RPMI7951 (cell line): Measurements from ENCODE around the gene MIPOL1. TPM values are rescaled to one million over a fixed set of nuclear protein-coding genes. Genes with fewer than 3 reads are reported as not detected.
"Not testable (repeated sequence)": the region's sequence is repeated elsewhere in the genome, so short reads cannot be mapped to it uniquely, and the experiment has no call there.

Source experiments
- DNase-seq: peaks from one replicate; pipeline ENCODE4 v3.0.0-alpha.2; 2012; ENCODE audit warnings: low read depth
- total RNA-seq: library from RNA; depleted of rRNA; stranded (reverse); fragments of >200 nt; shearing (Covaris generic); gene quantifications from 2 replicates; pipeline ENCODE4 v1.2.3, GENCODE V29; 2014

The MIPOL1 gene
- total RNA-seq, 1 experiment from 2014 or later, result 5.4 TPM

DNA sequence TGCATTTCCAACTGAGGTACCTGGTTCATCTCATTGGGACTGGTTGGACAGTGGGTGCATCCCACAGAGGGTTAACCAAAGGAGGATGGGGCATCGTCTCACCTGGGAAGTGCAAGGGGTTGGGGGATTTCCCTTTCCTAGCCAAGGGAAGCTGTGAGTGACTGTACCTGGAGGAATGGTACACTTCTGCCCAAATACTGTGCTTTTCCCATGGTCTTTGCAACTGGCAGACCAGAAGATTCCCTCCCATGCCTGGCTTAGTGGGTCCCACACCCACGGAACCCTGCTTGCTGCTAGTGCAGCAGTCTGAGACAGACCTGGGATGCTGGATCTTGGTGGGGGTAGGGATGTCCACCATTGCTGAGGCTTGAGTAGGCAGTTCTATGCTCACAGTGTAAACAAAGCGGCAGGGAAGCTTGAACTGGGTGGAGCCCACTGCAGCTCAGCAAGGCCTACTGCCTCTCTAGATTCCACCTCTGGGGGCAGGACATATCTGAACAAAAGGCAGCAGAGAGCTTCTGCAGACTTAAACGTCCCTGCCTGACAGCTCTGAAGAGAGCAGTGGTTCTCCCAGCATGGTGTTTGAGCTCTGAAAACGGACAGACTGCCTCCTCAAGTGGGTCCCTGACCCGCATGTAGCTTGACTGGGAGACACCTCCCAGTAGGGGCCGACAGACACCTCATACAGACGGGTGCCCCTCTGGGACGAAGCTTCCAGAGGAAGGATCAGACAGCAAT lies 9.7 kb upstream of the MIPOL1 start:
- not testable (repeated sequence) for DNase-seq

DNA sequence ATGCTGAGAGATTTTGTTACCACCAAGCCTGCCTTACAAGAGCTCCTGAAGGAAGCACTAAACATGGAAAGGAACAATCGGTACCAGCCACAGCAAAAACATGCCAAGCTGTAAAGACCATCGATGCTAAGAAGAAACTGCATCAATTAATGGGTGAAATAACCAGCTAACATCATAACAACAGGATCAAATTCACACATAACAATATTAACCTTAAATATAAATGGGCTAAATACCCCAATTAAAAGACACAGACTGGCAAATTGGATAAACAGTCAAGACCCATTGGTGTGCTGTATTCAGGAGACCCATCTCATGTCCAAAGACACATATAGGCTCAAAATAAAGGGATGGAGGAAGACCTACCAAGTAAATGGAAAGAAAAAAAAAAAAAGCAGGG lies 8.0 kb upstream of the MIPOL1 start:
- DNase-seq, result not testable (repeated sequence)

DNA sequence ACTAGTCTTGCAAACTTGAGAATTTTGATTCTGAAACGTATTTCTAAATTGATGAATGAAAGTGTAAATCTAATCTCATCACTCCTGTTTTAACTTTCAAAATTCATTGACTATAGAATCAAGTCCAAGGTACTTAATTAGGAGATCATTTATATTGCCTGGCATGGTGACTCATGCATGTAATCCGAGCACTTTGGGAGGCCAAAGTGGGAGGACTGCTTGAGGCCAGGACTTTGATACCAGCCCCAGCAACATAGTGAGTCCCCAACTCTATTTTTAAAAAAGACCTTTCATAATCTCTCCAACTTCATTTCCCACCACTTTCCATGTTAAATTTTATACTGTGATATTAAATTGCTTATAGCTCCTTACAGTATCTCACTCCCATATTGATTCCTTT lies 3.0 kb upstream of the MIPOL1 start:
- no peak for DNase-seq

DNA sequence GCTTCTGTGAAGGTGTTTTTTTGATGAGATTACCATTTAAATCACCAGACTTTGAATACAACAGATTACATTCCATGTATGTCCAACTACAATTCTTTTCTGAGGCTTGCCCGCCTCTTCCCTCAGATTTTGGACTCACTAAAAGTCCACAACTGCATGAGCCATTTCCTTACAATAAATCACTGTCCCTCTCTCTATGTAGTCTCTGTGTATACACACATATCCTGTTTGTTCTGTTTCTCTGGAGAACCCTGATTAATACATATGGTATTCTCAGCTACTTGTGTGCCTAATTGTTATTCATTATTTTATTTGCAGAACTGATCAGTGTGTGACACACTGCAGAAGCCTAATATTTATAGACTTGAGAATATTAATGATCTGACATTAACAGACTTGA lies 2.4 kb upstream of the MIPOL1 start:
- DNase-seq, result peak; percentile 7

DNA sequence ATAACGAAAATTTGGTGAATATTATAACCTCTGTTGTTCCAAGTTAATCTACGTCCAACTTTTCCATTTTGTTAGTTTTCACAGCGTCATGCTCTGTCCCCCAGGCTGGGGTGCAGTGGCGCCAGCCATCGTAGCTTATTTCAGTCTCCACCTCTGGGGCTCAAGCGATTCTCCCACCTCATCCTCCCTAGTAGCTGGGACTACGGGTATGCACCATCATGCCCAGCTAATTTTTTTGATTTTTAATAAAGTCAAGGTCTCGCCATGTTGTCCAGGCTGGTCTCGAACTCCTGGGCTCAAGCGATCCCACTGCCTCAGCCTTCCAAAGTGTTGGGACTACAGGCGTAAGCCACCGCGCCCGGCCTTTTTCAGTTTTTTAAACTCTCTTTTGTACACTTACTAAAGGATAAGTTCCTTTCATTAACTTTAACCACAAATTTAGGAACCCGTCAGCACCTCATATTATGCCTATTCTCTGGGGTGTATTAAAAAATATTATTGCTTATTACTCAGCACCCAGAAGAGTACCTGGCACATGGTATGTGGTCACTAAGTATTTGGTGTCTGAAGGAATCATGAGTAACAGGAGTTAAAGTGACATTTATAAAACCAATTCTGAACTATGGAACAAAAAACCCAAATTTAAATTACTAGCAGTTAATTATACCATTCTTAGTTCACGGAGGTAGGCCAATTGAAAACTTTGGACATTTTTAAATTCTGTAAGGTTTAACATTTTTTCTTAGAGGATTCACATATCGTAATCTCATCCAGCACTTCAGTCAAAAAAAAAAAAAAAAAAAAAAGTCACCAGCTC lies 925 bp upstream of the MIPOL1 start:
- no peak for DNase-seq

DNA sequence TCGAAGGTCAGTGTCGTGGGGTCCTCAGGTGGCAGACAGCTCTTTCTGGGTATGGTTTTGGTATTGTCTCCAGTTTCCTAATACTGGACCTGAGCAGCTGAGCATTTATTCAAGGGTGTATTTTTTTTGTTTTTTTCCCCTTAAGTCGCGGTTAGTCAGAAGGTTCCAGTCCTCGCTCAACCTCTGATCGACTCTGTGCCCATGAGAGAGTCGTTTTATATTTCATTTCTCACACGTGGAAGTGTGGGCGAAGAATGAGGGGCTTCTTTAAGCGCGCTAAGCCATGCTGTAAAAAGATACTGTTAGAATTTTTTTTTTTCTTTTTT lies 499 bp downstream of the MIPOL1 start:
- no peak for DNase-seq

DNA sequence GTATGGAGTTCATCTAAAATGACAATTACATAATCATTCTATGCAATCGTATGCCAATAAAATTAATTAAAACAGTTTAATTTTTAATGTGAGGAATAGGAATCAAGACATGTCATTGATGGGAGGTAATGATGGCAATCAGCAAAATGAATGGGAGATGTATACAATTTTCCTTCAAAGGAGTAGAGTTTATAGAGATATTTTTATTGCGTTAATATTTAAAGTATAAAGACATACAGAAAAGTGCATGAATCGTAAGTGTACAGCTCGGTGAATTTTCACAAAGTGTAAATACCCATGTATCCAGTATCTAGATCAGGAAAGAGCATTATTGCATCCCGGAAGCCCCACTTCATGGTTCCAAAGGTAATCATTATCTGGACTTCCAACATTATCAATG lies 1.2 kb downstream of the MIPOL1 start:
- DNase-seq, result no peak

DNA sequence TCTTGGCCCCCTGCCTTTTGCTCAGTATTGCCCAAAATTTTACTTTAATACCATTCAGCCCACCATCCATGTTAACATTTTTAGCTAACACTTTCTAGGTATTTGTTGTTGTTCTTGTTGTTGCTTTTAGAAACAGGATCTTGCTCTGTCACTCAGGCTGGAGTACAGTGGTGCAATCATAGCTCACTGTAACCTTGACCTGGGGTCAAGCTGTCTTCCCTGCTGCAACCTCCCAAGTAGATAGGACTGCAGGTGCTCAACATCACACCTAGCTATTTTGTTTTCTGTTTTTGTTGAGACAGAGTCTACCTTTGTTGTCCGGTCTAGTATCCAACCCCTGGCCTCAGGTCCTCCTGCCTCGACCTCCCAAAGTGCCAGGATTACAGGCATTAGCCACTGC lies 4.0 kb downstream of the MIPOL1 start:
- no peak for DNase-seq

DNA sequence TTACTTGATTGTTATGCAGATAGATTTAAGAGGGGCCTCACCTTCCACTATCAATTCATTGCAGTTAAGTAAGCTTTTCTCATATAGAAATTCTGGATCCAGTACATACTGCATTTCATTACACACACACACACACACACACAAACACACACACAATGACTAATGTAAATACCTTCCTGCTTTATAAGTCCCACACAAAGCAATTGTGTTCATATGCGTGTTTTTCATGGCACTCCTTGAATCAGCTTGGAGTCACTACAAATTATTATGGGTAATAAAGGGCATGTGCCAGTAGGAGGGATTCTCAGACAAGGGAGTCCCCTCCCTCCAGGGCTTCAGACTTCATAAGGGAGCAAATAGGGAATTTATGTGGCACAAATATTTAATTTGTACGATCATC lies 4.5 kb downstream of the MIPOL1 start:
- peak; percentile 5 for DNase-seq

DNA sequence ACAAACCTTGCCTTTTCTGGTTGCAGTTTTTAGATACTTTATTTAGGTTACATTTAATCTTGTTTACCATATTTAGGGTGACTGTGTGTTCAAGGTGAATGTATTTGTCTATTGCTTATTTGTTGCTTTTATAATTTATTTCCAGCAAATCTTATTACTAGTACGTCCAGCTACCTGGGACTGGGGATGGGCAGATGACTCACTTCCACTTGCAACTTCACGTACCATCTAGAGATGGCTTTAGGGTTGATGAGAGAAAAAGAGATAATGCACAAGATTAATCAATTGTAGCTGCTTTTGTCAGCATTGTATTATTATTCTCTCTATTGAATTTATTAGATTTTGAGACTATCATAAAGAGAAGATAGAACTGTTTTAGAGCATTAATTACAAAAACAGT lies 5.1 kb downstream of the MIPOL1 start:
- no peak for DNase-seq

DNA sequence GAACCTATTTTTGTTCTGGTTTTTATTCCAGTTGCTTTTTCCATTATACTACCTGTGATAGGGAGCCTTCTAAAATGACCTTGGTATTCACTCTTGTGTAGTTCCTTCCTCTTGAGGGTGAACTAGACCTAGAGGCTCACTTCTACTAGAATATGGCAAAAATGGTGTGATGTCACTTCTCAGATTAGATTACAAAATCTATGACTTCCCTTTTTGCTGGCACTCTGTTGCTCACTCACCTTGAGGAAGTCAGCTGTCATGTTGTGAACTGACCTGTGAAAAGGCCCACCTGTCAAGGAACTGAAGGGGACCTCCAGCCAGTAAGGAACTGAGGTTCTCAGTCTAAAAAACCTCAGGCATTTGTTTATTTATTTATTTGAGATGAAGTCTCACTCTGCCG lies 5.7 kb downstream of the MIPOL1 start:
- no peak for DNase-seq

DNA sequence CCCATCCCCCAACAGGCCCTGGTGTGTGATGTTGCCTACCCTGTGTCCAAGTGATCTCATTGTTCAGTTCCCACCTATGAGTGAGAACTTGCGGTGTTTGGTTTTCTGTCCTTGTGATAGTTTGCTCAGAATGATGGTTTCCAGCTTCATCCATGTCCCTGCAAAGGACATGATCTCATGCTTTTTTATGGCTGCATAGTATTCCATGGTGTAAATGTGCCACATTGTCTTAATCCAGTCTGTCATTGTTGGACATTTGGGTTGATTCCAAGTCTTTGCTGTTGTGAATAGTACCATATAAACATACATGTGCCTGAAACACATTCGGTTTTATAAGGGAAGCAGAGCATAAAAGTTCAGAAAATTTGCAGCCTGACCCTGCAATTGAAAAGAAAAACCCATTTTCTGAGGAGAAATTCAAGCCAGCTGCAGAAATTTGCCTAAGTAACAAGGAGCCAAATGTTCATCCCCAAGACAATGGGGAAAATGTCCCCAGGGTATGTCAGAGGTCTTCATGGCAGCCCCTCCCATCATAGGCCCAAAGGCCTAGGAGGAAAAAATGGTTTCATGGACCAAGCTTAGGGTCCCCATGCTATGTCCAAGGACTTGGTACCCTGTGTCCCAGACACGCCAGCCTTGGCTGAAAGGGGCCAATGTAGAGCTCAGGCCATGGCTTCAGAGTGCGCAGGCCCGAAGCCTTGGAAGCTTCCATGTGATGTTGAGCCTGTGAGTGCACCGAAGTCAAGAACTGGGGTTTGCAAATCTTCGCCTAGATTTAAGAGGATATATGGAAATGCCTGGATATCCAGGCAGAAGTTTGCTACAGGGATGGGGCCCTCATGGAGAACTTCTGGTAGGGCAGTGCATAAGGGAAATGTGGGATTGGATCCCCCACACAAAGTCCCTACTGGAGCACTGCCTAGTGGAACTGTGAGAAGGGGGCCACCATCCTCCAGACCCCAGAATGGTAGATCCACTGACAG lies 8.2 kb downstream of the MIPOL1 start:
- not testable (repeated sequence) for DNase-seq

DNA sequence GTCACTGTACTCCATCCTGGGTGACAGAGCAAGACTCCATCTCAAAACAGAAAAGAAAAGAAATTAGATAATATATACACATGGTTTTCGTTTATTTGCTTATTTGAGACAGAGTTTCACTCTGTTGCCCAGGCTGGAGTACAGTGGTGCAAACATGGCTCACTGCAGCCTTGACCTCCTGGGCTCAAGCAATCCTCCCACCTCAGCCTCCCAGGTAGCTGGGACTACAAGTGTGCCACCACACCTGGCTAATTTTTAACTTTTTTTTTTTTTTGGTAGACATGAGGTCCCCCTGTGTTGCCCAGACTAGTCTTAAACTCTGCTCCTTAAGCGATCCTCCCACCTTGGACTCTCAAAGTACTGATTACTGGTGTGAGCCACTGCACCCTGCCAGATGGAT lies 11.9 kb downstream of the MIPOL1 start:
- not testable (repeated sequence) for DNase-seq

DNA sequence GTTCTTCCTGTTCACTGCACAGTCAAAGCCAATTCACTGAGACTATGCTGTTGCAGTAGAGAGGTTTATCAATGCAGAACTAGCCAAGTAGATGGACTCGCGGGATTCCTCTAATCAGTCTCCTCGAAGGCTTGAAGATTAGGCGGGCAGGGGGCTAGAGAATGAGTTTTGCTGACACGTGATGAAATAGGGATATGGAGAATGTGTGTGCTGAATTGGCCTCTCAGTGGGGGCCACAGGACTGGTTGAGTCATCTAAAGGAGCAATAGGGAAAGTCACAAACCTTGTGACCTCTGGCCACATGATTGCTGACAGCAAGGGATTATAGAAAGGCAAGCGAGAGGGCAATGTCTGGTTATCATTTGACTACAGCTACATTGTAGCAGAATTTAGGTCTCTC lies 12.7 kb downstream of the MIPOL1 start:
- DNase-seq, result no peak

DNA sequence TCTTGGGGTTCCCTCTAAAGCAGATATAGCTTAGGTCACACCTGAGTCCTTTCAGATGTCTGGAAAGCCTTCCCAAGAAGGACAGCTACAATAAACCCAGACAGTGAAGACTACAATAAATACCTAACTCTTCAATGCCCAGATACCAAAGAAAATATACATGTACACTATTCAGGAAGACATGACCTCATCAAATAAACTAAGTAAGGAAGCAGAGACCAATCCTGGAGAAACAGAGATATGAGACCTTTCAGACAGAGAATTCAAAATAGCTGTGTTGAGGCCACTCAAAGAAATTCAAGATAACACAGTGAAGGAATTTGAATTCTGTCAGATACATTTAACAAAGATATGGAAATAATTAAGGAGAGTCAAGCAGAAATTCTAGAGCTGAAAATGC lies 15.3 kb downstream of the MIPOL1 start:
- no peak for DNase-seq

DNA sequence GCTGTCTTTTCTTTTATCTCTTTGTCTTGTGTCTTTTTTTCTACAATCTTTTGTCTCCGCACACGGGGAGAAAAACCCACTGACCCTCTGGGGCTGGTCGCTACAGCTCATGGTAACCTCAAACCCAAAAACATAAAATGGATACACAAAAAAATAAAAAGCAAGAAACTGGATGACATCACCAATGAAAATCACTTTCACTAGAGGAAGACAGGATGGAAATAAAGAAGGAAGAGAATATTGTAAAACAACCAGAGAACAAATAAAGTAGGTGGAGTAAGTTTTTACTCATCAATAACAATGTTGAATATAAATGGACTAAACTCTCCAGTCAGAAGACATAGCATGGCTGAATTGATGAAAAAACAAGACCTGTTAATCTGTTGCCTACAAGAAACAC lies 17.6 kb downstream of the MIPOL1 start:
- no peak for DNase-seq

DNA sequence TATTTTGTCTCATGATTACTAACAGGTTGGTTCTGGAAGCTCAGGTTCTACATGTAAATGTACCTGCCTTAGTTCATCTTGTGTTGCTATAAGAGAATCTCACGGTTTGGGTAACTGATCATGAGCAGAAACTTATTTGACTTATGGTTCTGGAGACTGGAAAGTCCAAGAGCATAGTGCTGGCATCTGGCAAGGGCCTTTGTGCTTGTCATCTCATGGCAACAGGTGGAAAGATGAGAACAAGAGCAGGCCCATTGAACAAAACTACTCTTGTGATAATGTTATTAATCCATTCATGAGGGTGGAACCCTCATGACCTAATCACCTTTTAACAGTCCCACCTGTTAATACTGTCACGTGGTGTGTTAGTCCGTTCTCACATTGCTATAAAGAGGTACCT lies 23.3 kb downstream of the MIPOL1 start:
- no peak for DNase-seq

DNA sequence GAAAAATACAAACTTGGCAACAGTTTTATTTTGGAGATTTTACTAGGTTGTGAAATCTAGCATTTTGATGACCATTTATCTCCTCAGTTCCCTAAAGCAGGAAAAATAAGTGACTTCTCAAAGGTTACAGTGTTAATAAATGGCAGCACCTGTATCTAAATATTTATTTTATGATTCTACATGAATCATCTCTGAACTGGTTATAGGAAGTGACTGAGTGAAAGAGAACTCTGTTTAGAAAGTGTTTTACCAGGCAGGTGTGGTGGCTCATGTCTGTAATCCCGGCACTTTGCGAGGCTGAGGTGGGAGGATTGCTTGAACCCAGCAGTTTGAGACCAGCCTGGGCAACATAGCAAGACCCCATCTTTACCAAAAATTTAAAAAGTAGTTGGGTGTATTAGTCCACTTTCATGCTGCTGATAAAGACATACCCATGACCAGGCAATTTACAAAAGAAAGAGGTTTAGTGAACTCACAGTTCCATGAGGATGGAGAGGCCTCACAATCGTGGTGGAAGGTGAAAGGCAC lies 26.3 kb downstream of the MIPOL1 start:
- DNase-seq, result no peak

DNA sequence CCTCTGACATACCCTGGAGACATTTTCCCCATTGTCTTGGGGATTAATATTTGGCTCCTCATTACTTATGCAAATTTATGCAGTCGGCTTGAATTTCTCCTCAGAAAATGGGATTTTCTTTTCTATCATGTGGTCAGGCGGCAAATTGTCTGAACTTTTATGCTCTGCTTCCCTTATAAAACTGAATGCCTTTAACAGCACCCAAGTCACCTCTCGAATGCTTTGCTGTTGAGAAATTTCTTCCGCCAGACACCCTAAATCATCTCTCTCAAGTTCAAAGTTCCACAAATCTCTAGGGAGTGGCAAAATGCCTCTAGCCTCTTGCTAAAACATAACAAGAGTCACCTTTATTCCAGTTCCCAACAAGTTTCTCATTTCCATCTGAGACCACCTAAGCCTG lies 27.9 kb downstream of the MIPOL1 start:
- not testable (repeated sequence) for DNase-seq

DNA sequence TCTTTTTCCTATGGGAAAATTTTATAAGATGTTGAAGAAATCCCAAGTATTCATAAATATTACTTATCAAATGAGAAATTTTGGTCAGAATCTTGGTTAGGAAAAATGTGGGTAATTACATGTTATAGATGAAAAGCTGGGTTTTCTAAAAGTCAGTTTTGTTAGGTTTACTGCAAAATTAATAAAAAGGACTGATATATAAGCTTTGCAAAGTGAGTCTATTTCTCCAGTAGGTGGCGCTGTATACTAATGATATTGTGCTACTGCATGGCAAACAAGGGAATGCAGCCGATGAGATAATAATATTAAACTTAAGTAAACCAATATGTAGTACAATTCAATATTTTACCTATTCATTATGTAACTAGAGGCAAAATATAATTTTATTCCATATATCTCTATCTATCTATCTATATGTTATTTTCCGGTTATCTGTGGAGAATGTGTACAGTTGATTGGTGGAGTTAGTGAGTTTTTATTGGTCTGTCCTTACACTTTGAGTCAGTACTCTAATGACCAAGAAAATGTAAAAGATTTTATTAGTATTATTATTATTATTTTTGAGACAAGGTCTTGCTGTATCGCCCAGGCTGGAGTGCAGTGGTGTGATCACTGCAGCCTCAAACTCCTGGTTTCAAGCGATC lies 32.9 kb downstream of the MIPOL1 start:
- DNase-seq, result peak; percentile 48

DNA sequence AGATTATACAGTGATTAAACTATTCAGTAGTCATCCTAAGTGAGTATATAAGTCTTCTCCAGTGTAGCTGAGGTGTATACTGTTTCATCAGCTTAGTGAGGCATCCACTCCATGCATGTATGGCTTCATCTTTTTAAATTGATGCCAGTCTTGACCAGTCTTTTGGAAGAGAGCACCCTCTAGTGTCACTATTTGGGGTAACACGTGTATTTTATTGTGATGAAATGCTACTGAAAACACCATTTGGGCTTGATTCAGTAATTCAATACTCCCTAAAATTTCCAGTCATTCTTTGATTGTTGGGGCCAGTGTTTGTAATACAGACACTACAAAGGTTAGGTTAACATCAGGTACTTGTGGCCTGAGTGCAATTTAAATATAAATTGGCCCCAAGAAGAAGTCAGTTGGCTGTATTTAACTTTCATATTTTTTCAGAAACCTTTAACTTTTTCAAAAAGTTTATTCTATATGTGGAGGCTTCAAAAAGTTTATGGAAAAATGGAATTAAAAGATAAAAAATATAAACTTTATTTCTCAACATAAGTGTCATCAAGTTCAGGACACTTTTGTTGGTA lies 35.3 kb downstream of the MIPOL1 start:
- peak; percentile 37 for DNase-seq
